Heart right ventricle (tissue), 16 donors: ENCODE data around the gene L3MBTL4. TPM values are rescaled to one million over a fixed set of nuclear protein-coding genes. Genes with fewer than 3 reads are reported as not detected.

Experiments
- ATAC-seq, 8 donors: fragments of 200-7000 bp; cut with Tn5 transposase; one replicate each; pipeline ENCODE4 v1.9.1; 2020; ENCODE audit warnings: mild to moderate bottlenecking in 8 of 8, moderate library complexity in 8 of 8, moderate number of reproducible peaks in 1 of 8
- DNase-seq, 2 donors: peaks; one replicate each; pipeline ENCODE4 v3.0.0-alpha.2; 2020
- H3K27ac ChIP-seq, 10 donors: fragments of 200-600 bp; sonication (generic) in 2 of 10; one replicate each; pipeline versions ENCODE4 v1.5.0 to v1.8.0; 2020 to 2022; ENCODE audit warnings: mild to moderate bottlenecking in 3 of 10
- H3K27me3 ChIP-seq, 7 donors: fragments of 200-600 bp; one replicate each; pipeline ENCODE4 v1.8.0; 2021 to 2022; ENCODE audit warnings: mild to moderate bottlenecking in 2 of 7
- H3K36me3 ChIP-seq, 9 donors: fragments of 200-600 bp; sonication (generic) in 1 of 9; one replicate each; pipeline versions ENCODE4 v1.5.0 to v1.8.0; 2020 to 2022; ENCODE audit warnings: mild to moderate bottlenecking in 2 of 9
- H3K4me1 ChIP-seq, 9 donors: fragments of 200-600 bp; sonication (generic) in 1 of 9; one replicate each; pipeline versions ENCODE4 v1.5.0 to v1.8.0; 2020 to 2022; ENCODE audit warnings: mild to moderate bottlenecking in 4 of 9
- H3K4me3 ChIP-seq, 10 donors: fragments of 200-600 bp; sonication (generic) in 2 of 10; one replicate each; pipeline versions ENCODE4 v1.5.0 to v1.8.0; 2020 to 2022; ENCODE audit warnings: mild to moderate bottlenecking in 7 of 10, moderate library complexity in 2 of 10
- H3K9me3 ChIP-seq, 11 donors: fragments of 200-600 bp in 10 of 11; sonication (generic) in 2 of 11; one replicate each; pipeline versions ENCODE4 v1.5.0 to v1.8.0; 2013 to 2022; ENCODE audit warnings: mild to moderate bottlenecking in 2 of 11, control low read depth in 1 of 11, moderate library complexity in 1 of 11
- WGBS, 2 donors: extraction: QIAGEN DNeasy Blood & Tissue Kit; methylation state at CpG; one replicate each; pipeline ENCODE4 v1.1.7; 2013; ENCODE audit warnings: inconsistent platforms in 1 of 2; 5-methylcytosine and 5-hydroxymethylcytosine counted together
- intact Hi-C, 10 donors: fragments of 100-400 bp; cut with DNase I; formaldehyde crosslinking; loops; one replicate each; pipeline versions ENCODE4 v1.11.1 to v1.14.2; 2022
- polyA plus RNA-seq, 2 donors: library from polyadenylated mRNA; stranded (reverse); fragments of 200-250 nt; gene quantifications; one replicate each; pipeline ENCODE4 v1.2.3, GENCODE V29; 2013
- total RNA-seq, 10 donors: library from RNA; stranded (reverse); fragmentation: NEBNext Ultra II Directional in 3 of 10; extraction: Animal tissue kit (Norgen Biotek cat#: 25700) in 3 of 10; gene quantifications; one replicate each; pipeline versions ENCODE4 v1.2.1 to v1.2.4, GENCODE V29; 2021 to 2023
- TF ChIP-seq, protein P1 (sequence below), 9 donors: fragments of 200-600 bp; sonication (generic) in 2 of 9; IDR thresholded peaks; one replicate each; pipeline versions ENCODE4 v1.5.0 to v1.8.0; 2021 to 2022; ENCODE audit warnings: antibody characterized with exemption in 9 of 9, mild to moderate bottlenecking in 5 of 9, moderate library complexity in 1 of 9
- donor health status: Arrhythmogenic right ventricular cardiomyopathy.
- donor health status: ischemic (EF 13 %, LVEDD 7.1; RV severe dilation, severe dysfunction).
- donor health status: healthy with polysubstance abuse.
- donor health status: DM: no; HTN: yes; CAD: no.
- donor health status: DM: no; HTN: no; CAD: no.
- donor health status: ischemic (EF 25% LVEDD 6.9; RV normal size, moderate dysfunction).
- donor health status: ischemic (EF 25% LVEDD 5.7; RV mildly dilated, moderate dysfunction).
- donor health status: healthy.
- donor health status: DM: yes; HTN: yes; CAD: no.
- donor health status: Ischemic cardiomyopathy.
- donor health status: ischemic (EF 35%, LVEDD 5.7; RV mildly dilated, moderate dysfunction).
- donor health status: nonischemic (EF 11% LVEDD 7.7; RV severe dilation, severe dysfunction).
- donor health status: DM: yes; HTN: yes; CAD: no.
- donor health status: PGD.
- donor health status: ischemic (EF 29% LVEDD 5.4; RV normal size, mild dysfunction).
- donor health status: nonischemic (EF 23%, LVEDD 6.1; RV moderate dilation, normal function).

The L3MBTL4 gene
- total and polyA plus RNA-seq, 12 donors: 0.54 to 3.2 (median 1.3) TPM

DNA sequence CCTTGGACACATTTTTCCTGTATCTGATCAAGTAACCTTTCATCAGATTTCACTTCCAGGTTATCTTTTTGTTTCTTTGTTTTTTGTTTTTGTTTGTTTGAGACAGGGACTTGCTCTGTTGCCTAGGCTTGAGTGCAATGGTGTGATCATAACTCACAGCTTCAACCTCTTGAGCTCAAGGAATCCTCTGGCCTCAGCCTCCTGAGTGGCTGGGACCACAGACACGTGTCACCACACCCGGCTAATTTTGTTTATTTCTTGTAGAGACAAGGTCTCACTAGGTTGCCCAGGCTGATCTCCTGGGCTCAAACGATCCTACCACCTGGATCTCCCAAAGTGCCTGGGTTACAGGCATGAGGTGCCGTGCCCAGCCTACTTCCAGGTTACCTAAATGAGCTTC lies 124.9 kb downstream of the L3MBTL4 start:
- Histone ChIP-seq H3K27ac (no peak overlapping the region), H3K4me1 (peaks cover 0 to 13% (median 0%) of the 10 kb centered on the region in 9 donors), H3K27me3 (no peaks in the 10 kb centered on the region), H3K4me3 (no peak overlapping the region), H3K9me3 (no peaks in the 10 kb centered on the region), H3K36me3 (no peaks in the 10 kb centered on the region)
- intact Hi-C loops: no loop called here
- WGBS, 2 donors: 83 to 84% methylated on average over 4 of the region's 4 CpGs
- TF ChIP-seq, protein P1, sequence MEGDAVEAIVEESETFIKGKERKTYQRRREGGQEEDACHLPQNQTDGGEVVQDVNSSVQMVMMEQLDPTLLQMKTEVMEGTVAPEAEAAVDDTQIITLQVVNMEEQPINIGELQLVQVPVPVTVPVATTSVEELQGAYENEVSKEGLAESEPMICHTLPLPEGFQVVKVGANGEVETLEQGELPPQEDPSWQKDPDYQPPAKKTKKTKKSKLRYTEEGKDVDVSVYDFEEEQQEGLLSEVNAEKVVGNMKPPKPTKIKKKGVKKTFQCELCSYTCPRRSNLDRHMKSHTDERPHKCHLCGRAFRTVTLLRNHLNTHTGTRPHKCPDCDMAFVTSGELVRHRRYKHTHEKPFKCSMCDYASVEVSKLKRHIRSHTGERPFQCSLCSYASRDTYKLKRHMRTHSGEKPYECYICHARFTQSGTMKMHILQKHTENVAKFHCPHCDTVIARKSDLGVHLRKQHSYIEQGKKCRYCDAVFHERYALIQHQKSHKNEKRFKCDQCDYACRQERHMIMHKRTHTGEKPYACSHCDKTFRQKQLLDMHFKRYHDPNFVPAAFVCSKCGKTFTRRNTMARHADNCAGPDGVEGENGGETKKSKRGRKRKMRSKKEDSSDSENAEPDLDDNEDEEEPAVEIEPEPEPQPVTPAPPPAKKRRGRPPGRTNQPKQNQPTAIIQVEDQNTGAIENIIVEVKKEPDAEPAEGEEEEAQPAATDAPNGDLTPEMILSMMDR (IDR thresholded peaks at IDR 0.05): no peak
- ATAC-seq: no peak
- DNase-seq: no peak

DNA sequence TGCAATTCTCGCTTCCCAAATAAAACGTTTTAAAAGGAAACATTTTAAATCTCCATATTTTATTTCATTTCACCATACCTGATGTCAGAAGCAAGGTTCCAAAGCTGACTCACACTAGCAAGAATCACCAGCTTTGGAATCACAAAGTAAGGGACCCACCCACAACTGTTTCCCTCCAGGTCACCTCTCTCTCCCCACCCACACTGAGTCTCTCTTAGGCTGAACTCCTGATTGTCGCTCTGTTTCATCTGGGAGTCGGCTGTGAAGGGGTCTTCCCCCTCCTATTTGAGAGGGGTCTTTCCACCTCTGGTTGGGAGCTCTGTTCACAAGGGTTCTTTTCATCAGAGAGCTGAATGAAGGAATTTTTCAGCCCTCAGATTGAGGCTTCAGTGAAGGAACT lies 128.1 kb downstream of the L3MBTL4 start:
- intact Hi-C loops: no loop called here
- ATAC-seq: no peak
- no peaks in the 10 kb centered on the region for H3K9me3 ChIP-seq

DNA sequence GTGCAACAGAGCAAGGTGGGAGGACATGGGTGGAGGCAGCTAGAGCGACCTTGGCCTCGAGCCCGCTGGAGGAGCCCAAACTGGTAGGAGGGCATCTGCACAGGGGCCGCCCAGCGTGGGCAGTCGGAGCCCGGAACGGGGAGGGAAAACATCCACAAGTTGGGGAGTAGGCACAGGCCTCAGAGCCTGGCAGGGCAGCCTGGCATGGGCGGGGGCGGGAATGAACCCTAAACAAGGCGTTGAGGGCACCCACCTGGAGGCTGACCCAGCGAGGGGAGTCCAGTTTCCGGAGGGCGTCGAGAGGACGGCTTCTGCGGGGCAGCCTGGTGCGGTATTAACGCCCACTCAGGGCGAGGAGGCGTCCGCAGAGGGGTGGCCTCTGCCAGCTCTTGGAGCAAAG lies 129.9 kb downstream of the L3MBTL4 start:
- H3K27ac ChIP-seq: no peak overlapping the region
- WGBS, 2 donors: 97% methylated on average over 22 of the region's 22 CpGs
- H3K4me1 ChIP-seq: no peaks in the 10 kb centered on the region
- intact Hi-C loops: no loop called here
- ATAC-seq (no peak), DNase-seq (no peak)
- no peaks in the 10 kb centered on the region for H3K27me3 ChIP-seq
- H3K36me3 ChIP-seq: no peaks in the 10 kb centered on the region
- no peaks in the 10 kb centered on the region for H3K9me3 ChIP-seq
- H3K4me3 ChIP-seq: no peak overlapping the region
- TF ChIP-seq, protein P1 (IDR thresholded peaks at IDR 0.05): no peak

More for the DNA sequence above, 128.1 kb downstream of the L3MBTL4 start:
- 80 to 88% methylated on average over 4 of the region's 4 CpGs for WGBS, 2 donors
- Histone ChIP-seq H3K27me3 (no peaks in the 10 kb centered on the region), H3K27ac (no peak overlapping the region), H3K4me1 (no peaks in the 10 kb centered on the region), H3K36me3 (no peaks in the 10 kb centered on the region), H3K4me3 (no peak overlapping the region)
- no peak for DNase-seq
- TF ChIP-seq, protein P1 (IDR thresholded peaks at IDR 0.05): no peak

DNA sequence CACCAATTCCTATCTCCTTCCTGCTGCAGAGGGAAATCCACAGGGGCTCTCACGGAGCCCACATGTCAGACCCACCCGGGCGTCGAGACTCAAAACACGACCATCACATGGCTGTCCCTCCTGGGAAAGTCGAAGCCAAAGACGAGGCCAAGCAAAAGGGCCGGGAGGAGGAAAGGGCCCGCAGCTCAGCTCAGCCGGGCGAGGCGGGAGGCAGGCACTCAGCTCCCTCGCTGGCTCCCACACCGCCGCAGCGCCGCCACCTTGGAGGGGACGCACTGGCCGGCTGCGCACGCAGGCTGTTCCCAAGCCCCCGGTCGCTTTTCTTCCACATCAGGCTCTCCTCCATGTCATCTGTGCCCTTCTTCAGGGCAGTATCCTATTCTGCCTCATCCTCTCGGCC lies 130.4 kb downstream of the L3MBTL4 start:
- ATAC-seq (no peak), DNase-seq (no peak)
- Histone ChIP-seq H3K36me3 (no peaks in the 10 kb centered on the region), H3K4me3 (no peak overlapping the region), H3K4me1 (no peaks in the 10 kb centered on the region), H3K27me3 (no peaks in the 10 kb centered on the region), H3K9me3 (no peaks in the 10 kb centered on the region), H3K27ac (no peak overlapping the region)
- TF ChIP-seq, protein P1 (IDR thresholded peaks at IDR 0.05): no peak
- 96 to 98% methylated on average over 23 to 24 of the region's 24 CpGs for WGBS, 2 donors
- intact Hi-C loops: no loop called here
